HUES64 (cell line): ENCODE data around the gene PPP6R3.

Source experiments
- H3K27ac ChIP-seq: 2 replicates; pipeline ENCODE4 v1.7.0; 2013; ENCODE audit warnings: low read depth, low read length, inconsistent platforms
- H3K27me3 ChIP-seq: 2 replicates; pipeline ENCODE4 v1.6.1; 2013; ENCODE audit warnings: mild to moderate bottlenecking, low read length; ENCODE audit not compliant: insufficient read depth
- H3K36me3 ChIP-seq: 2 replicates; pipeline ENCODE4 v1.6.1; 2013; ENCODE audit warnings: mild to moderate bottlenecking, low read length; ENCODE audit not compliant: insufficient read depth
- H3K4me1 ChIP-seq: 2 replicates; pipeline ENCODE4 v1.6.1; 2013; ENCODE audit warnings: mild to moderate bottlenecking, low read length, moderate library complexity; ENCODE audit not compliant: insufficient read depth
- H3K4me3 ChIP-seq: 2 replicates; pipeline ENCODE4 v1.5.1; 2013; ENCODE audit warnings: mild to moderate bottlenecking, low read length, moderate library complexity
- H3K9ac ChIP-seq: 2 replicates; pipeline ENCODE4 v1.6.1; 2013; ENCODE audit warnings: mild to moderate bottlenecking, low read depth, low read length
- H3K9me3 ChIP-seq: 2 replicates; pipeline ENCODE4 v1.6.1; 2013; ENCODE audit warnings: low read depth, low read length; ENCODE audit not compliant: insufficient read depth
- WGBS: fragments of 150-250, 120-280 bp; methylation state at CpG from one replicate; pipeline ENCODE4 v1.1.7; 2013; ENCODE audit warnings: missing lambda C conversion rate; 5-methylcytosine and 5-hydroxymethylcytosine counted together

Gene PPP6R3

DNA sequence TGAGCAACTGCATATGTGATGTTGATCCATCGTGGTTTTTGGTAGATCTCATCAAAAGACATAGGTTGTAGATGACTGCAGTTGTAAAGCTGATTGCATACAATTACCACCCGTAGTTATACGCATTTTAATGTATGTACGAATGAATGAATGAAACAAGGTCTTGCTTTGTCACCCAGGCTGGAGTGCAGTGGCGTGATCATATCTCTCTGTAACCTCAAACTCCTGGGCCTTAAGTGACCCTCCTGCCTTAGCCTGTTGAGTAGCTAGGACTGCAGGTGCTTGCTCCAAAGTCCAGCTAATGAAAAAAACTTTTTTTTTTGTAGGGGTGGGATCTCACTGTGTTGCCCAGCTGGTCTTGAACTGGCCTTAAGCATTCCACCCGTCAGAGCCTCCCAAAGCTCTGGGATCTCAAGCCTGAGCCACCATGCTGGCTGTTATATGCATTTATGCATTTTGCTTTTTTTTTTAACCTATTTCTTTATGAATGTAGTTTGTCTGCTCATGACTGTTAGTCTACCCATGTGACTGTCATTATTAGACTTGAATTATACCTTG lies 53.5 kb downstream of the PPP6R3 start:
- no peaks in the 10 kb centered on the region for H3K9me3 ChIP-seq
- H3K27ac ChIP-seq = no peak overlapping the region
- H3K36me3 ChIP-seq = peaks cover 23% of the 10 kb centered on the region; the same call in 1 of the 2 replicates
- H3K9ac ChIP-seq = no peak overlapping the region
- H3K27me3 ChIP-seq = no peaks in the 10 kb centered on the region
- WGBS = 98% methylated on average over 6 of the region's 6 CpGs
- no peak overlapping the region for H3K4me3 ChIP-seq
- H3K4me1 ChIP-seq = peaks cover 5% of the 10 kb centered on the region

DNA sequence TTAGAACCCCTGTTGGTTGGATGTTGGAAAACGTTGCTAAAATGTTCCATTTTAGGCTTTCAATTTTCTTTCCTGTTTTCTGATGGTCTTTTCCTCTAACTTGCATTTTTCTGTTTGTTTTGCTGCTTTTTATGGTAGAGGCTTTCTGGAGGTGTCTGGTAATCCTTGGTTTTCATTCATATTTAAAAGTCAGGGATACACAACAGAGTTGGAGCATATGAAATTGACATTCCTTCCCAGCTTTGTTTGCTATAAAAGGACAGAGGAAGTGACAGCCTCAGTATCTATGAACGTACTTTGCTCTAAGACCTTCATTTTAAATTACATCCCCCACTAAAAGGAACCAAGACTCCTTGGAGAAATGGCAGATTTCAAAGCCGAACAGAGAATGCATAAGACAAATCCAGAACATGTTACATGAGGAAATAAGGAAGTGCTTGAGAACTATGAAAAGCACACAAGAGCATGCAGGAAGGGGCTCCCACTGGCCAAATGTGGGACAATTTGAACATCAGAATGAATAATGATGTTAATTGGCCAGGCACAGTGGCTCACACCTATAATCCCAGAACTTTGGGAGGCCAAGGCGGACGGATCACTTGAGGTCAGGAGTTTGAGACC lies 56.7 kb downstream of the PPP6R3 start:
- peaks cover 53% of the 10 kb centered on the region for H3K36me3 ChIP-seq
- H3K9me3 ChIP-seq = no peaks in the 10 kb centered on the region
- H3K4me3 ChIP-seq = no peak overlapping the region
- H3K27ac ChIP-seq = no peak overlapping the region
- H3K9ac ChIP-seq = no peak overlapping the region
- 85% methylated on average over 5 of the region's 5 CpGs for WGBS
- no peaks in the 10 kb centered on the region for H3K27me3 ChIP-seq
- no peaks in the 10 kb centered on the region for H3K4me1 ChIP-seq

GRCh38 chr11:68518191-68518590 lies 57.6 kb downstream of the PPP6R3 start:
- Histone ChIP-seq H3K9ac (no peak overlapping the region), H3K9me3 (no peaks in the 10 kb centered on the region), H3K27me3 (no peaks in the 10 kb centered on the region), H3K36me3 (peaks cover 60% of the 10 kb centered on the region), H3K27ac (no peak overlapping the region), H3K4me3 (no peak overlapping the region), H3K4me1 (no peaks in the 10 kb centered on the region)
- 94% methylated on average over 1 of the region's 1 CpG for WGBS

DNA sequence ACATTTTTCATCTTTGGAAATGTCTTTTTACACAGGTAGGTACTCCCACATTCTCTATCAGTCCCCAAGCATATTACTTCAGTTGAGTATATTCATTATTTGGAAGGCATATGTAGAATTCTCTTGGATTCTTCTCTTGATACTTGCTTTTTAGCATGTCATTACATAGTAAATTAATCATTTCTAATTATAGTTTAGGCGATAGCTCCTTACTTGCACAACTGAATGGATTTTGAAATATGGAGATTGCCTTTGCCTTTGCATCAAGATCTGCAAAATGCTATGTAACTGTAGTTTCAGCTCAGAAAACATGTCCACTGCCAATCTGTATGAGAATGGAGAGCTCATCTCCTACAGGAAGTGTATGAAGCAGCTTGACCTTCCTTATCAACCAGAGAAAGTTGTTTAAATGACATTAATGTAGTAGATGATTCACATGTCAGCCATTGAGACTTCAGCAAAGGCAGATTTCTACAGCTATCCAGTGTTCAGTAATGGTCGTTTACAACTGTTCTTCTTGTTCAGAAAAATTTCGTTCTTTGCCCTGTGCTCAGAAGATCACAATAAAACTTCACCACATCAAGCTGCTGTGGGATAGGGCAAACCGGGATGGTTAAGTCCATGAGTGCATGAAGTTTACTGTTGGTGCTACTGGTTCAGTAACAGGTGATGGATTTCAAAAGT lies 61.6 kb downstream of the PPP6R3 start:
- WGBS = 93% methylated on average over 4 of the region's 4 CpGs
- no peaks in the 10 kb centered on the region; the same call in 1 of the 2 replicates for H3K4me1 ChIP-seq
- H3K27me3 ChIP-seq = no peaks in the 10 kb centered on the region
- no peaks in the 10 kb centered on the region for H3K9me3 ChIP-seq
- H3K27ac ChIP-seq = no peak overlapping the region
- H3K36me3 ChIP-seq = peaks cover 81% of the 10 kb centered on the region
- H3K9ac ChIP-seq = no peak overlapping the region
- no peak overlapping the region for H3K4me3 ChIP-seq

- no peak overlapping the region for H3K27ac ChIP-seq
- no peaks in the 10 kb centered on the region for H3K27me3 ChIP-seq
- H3K9ac ChIP-seq = no peak overlapping the region
- H3K4me1 ChIP-seq = no peaks in the 10 kb centered on the region; the same call in 1 of the 2 replicates
- 97% methylated on average over 4 of the region's 4 CpGs for WGBS
- H3K9me3 ChIP-seq = no peaks in the 10 kb centered on the region
- H3K36me3 ChIP-seq = peaks cover 90% of the 10 kb centered on the region
- no peak overlapping the region for H3K4me3 ChIP-seq
These were observed 62.5 kb downstream of the PPP6R3 start for GRCh38 chr11:68523033-68523432.

DNA sequence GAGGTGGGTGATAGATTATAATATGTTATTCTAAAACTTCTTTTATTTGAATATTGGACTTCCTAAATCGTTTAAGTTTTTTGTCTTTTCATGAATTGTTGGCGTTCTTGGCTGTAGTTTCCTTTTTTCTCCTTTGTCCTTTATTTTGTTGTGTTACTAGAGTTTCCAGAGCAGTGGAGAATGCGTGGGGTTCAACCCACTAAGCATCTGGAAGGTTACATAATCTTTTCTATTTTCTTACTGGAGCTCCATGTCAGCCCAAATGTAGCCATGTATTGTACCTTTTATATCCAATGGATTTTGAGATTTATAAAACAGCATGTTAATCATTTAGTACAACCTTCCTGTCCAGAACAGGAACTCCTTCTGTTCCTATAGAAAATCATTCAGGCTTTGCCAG lies 63.2 kb downstream of the PPP6R3 start:
- Histone ChIP-seq H3K36me3 (peaks cover 95% of the 10 kb centered on the region), H3K4me1 (no peaks in the 10 kb centered on the region; the same call in 1 of the 2 replicates), H3K27ac (no peak overlapping the region), H3K27me3 (no peaks in the 10 kb centered on the region), H3K4me3 (no peak overlapping the region), H3K9ac (no peak overlapping the region), H3K9me3 (no peaks in the 10 kb centered on the region)
- 96% methylated on average over 3 of the region's 3 CpGs for WGBS

DNA sequence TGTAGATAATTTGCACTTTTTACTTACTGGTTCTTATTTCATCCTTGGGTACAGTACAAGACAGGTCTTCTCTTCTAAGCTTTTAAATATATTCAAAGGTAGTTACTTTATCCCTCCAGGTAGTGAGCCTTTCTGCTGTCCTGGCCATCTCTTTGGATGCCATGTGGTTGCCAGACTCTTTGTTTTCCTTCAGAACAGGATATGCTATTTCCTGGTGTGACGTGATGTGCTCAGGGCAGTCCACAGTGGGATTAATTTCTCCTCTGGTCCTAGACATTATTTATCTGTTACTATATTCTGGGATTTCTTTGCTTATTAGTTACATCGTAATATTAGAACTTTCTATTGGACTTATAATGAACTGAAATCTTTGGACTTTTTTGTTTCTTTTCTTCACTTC lies 63.7 kb downstream of the PPP6R3 start:
- no peaks in the 10 kb centered on the region; the same call in 1 of the 2 replicates for H3K4me1 ChIP-seq
- no peak overlapping the region for H3K9ac ChIP-seq
- H3K4me3 ChIP-seq = no peak overlapping the region
- H3K9me3 ChIP-seq = no peaks in the 10 kb centered on the region
- H3K27me3 ChIP-seq = no peaks in the 10 kb centered on the region
- 100% methylated on average over 2 of the region's 2 CpGs for WGBS
- H3K36me3 ChIP-seq = peaks cover 95% of the 10 kb centered on the region
- H3K27ac ChIP-seq = no peak overlapping the region

DNA sequence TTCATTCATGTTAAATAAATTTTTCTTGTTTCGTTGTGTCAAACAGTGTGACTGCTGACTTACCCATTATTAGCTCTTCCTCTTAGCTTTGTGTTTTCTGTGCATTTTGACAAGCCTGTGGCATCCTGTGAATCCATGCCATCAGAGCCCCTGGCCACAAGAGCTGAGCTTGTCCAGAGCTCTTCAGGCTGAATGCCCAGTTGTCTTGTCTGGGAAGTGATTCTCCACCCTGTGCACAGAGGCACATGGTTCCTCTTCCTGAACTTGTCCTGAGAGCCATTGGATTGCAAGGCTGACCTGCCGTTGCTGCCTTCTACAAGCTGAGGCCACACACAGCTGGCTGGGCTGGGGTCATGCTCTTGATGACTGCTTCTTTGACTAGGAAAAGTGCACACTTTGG lies 64.1 kb downstream of the PPP6R3 start:
- H3K27ac ChIP-seq = no peak overlapping the region
- 91% methylated on average over 2 of the region's 2 CpGs for WGBS

GRCh38 chr11:68525336-68525735 lies 64.8 kb downstream of the PPP6R3 start:
- Histone ChIP-seq H3K4me1 (no peaks in the 10 kb centered on the region; the same call in 1 of the 2 replicates), H3K9me3 (no peaks in the 10 kb centered on the region), H3K9ac (no peak overlapping the region), H3K36me3 (peaks cover 91% of the 10 kb centered on the region), H3K27me3 (no peaks in the 10 kb centered on the region), H3K27ac (no peak overlapping the region), H3K4me3 (no peak overlapping the region)
- 93% methylated on average over 3 of the region's 3 CpGs for WGBS

More for the DNA sequence above, 64.1 kb downstream of the PPP6R3 start:
- no peaks in the 10 kb centered on the region; the same call in 1 of the 2 replicates for H3K4me1 ChIP-seq
- H3K9ac ChIP-seq = no peak overlapping the region
- H3K36me3 ChIP-seq = peaks cover 95% of the 10 kb centered on the region
- no peaks in the 10 kb centered on the region for H3K9me3 ChIP-seq
- no peak overlapping the region for H3K4me3 ChIP-seq
- H3K27me3 ChIP-seq = no peaks in the 10 kb centered on the region

DNA sequence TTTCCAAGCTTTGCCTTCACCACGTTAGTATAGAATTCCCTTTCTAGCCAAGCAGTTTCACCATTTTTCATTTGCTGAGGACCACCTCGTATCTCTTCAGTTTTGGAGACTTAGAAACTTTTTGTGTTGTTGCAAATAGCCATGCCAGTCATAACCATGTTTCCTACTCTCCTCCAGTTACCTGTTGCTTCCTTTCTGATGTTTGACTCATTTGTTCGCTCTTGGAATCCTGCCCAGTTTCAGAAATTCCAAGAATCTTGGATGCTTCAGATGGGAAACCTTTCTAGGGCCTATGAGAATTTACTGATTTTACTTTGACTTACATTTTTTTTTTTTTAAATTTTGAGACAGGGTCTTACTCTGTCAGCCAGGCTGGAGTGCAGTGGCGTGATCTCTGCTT lies 65.4 kb downstream of the PPP6R3 start:
- Histone ChIP-seq H3K4me1 (no peaks in the 10 kb centered on the region; the same call in 1 of the 2 replicates), H3K36me3 (peaks cover 85% of the 10 kb centered on the region), H3K27ac (no peak overlapping the region), H3K9ac (no peak overlapping the region), H3K4me3 (no peak overlapping the region), H3K27me3 (no peaks in the 10 kb centered on the region), H3K9me3 (no peaks in the 10 kb centered on the region)
- WGBS = 95% methylated on average over 4 of the region's 4 CpGs

- 91% methylated on average over 4 of the region's 4 CpGs for WGBS
These were observed 67.0 kb downstream of the PPP6R3 start for GRCh38 chr11:68527585-68527984.

More at GRCh38 chr11:68527585-68527984, 67.0 kb downstream of the PPP6R3 start:
- Histone ChIP-seq H3K4me1 (peaks cover 3% of the 10 kb centered on the region; the same call in 1 of the 2 replicates), H3K36me3 (peaks cover 70% of the 10 kb centered on the region), H3K27me3 (no peaks in the 10 kb centered on the region), H3K4me3 (no peak overlapping the region), H3K9me3 (no peaks in the 10 kb centered on the region), H3K27ac (no peak overlapping the region), H3K9ac (no peak overlapping the region)
